GM12892 (cell line): ENCODE results near the gene ANKRD17.
A peak's percentile ranks its signal among the peaks of the same experiment; 100 is the strongest.

Experiments
- DNase-seq: peaks from one replicate; pipeline ENCODE4 v3.0.0; 2011; ENCODE audit not compliant: insufficient read length
- FAIRE-seq: peaks from 2 replicates; lab custom pipeline; 2011; peaks lifted over from hg19 to GRCh38; lab: Jason Lieb, UNC
- POLR2A ChIP-seq: IDR thresholded peaks from 2 replicates; pipeline ENCODE4 v1.6.1; 2011; ENCODE audit warnings: low read depth, low read length, control low read depth
- POLR2AphosphoS5 ChIP-seq: IDR thresholded peaks from 2 replicates; pipeline ENCODE4 v1.6.1; 2011; ENCODE audit warnings: low read depth, low read length, control low read depth
- TAF1 ChIP-seq: IDR thresholded peaks from 2 replicates; pipeline ENCODE4 v1.6.1; 2011; ENCODE audit warnings: low read depth, mild to moderate bottlenecking, control low read depth, low read length, borderline replicate concordance

The ANKRD17 gene

GRCh38 chr4:73066445-73066844, 192.2 kb downstream of the ANKRD17 start:
- FAIRE-seq = no peak
- DNase-seq = no peak
- no peak for TF ChIP-seq TAF1
- TF ChIP-seq POLR2A = no peak
- no peak for TF ChIP-seq POLR2AphosphoS5

GRCh38 chr4:73064536-73064935, 194.1 kb downstream of the ANKRD17 start:
- FAIRE-seq = no peak
- TF ChIP-seq TAF1 = no peak
- TF ChIP-seq POLR2AphosphoS5 = no peak
- TF ChIP-seq POLR2A = no peak
- DNase-seq = no peak

GRCh38 chr4:73055241-73055897, 203.2 kb downstream of the ANKRD17 start:
- no peak for DNase-seq
- TF ChIP-seq TAF1 (no peak), POLR2AphosphoS5 (no peak), POLR2A (no peak)
- no peak for FAIRE-seq

- no peak for FAIRE-seq
These were observed 204.6 kb downstream of the ANKRD17 start for GRCh38 chr4:73053974-73054480.

GRCh38 chr4:73053076-73053475, 205.5 kb downstream of the ANKRD17 start:
- no peak for TF ChIP-seq TAF1
- TF ChIP-seq POLR2A = no peak
- TF ChIP-seq POLR2AphosphoS5 = no peak
- DNase-seq = no peak
- FAIRE-seq = no peak

More at GRCh38 chr4:73053974-73054480, 204.6 kb downstream of the ANKRD17 start:
- DNase-seq = no peak
- TF ChIP-seq POLR2AphosphoS5 = no peak
- no peak for TF ChIP-seq POLR2A
- no peak for TF ChIP-seq TAF1

GRCh38 chr4:73051625-73052024, 207.0 kb downstream of the ANKRD17 start:
- DNase-seq (no peak), FAIRE-seq (no peak)
- TF ChIP-seq POLR2A (no peak), POLR2AphosphoS5 (no peak)

GRCh38 chr4:73045879-73046278, 212.7 kb downstream of the ANKRD17 start:
- TF ChIP-seq POLR2AphosphoS5 (no peak), TAF1 (no peak)
- no peak for FAIRE-seq
- DNase-seq = no peak

GRCh38 chr4:73037057-73037456, 221.5 kb downstream of the ANKRD17 start:
- FAIRE-seq = no peak
- DNase-seq = no peak
- TF ChIP-seq TAF1 (no peak), POLR2A (no peak), POLR2AphosphoS5 (no peak)

- DNase-seq = no peak
- TF ChIP-seq POLR2AphosphoS5 (no peak), POLR2A (no peak), TAF1 (no peak)
- FAIRE-seq = no peak
These were observed 222.5 kb downstream of the ANKRD17 start for GRCh38 chr4:73036123-73036522.

GRCh38 chr4:73034896-73035295, 223.7 kb downstream of the ANKRD17 start:
- no peak for DNase-seq
- TF ChIP-seq POLR2A (no peak), POLR2AphosphoS5 (no peak), TAF1 (no peak)
- peak; percentile 36 for FAIRE-seq

- TF ChIP-seq POLR2A (no peak), TAF1 (no peak), POLR2AphosphoS5 (no peak)
- FAIRE-seq = no peak
- no peak for DNase-seq
These were observed 230.0 kb downstream of the ANKRD17 start for GRCh38 chr4:73028621-73029020.
